ENCODE measurements around the gene TDRD15.

DNA sequence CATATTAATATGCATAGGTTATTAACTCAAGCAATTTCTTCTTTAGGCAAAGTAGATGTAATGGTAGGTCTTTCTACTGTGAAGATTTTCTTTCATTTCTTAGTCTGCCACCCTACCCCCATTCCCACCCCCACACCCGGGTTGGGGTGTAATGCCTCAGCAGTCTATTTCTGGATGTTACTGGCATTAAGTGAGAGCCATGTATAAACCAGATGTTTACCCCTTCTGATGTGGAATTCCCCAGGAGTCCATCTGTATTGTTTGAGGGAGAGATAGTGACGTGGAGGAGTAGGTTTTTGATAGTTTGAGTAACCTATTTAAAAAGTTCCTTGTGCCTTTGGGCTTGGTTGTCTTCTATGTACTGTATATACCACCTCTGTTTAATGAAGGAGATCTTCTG, 11.8 kb downstream of the TDRD15 start:
- TF ChIP-seq CTCF (IDR thresholded peaks at IDR 0.05; ENCODE audit: insufficient read depth, low read length) = no peak
- TF ChIP-seq REST (IDR thresholded peaks at IDR 0.05; ENCODE audit: insufficient replicate concordance, low read depth) = no peak
- TF ChIP-seq SPI1 (IDR thresholded peaks at IDR 0.05; ENCODE audit: borderline replicate concordance, low read depth) = no peak
- TF ChIP-seq POLR2AphosphoS5 (IDR thresholded peaks at IDR 0.05; ENCODE audit: low read depth) = no peak
- TF ChIP-seq GABPA (IDR thresholded peaks at IDR 0.05; ENCODE audit: low read depth) = no peak

Measured in HL-60 (cell line).